Natural killer cell (primary cell): Measurements from ENCODE around the gene SLC30A2. TPM values are rescaled to one million over a fixed set of nuclear protein-coding genes. Genes with fewer than 3 reads are reported as not detected.

ENCODE experiments used
- ATAC-seq, 3 donors: fragments of 150-1000 bp in 2 of 3; fragments of 200-7000 bp in 1 of 3; cut with Tn5 transposase; 1 replicate in 1 of 3; 2 replicates in 2 of 3; pipeline ENCODE4 v1.10.0; 2021; ENCODE audit warnings: mild to moderate bottlenecking in 2 of 3, moderate library complexity in 2 of 3
- DNase-seq, 2 donors: peaks; one replicate each; pipeline versions ENCODE4 v3.0.0 to v3.0.0-alpha.2; 2013 to 2021; ENCODE audit warnings: mixed read lengths in 1 of 2
- H3K27ac ChIP-seq: one replicate; pipeline ENCODE4 v1.5.1; 2013; ENCODE audit warnings: mild to moderate bottlenecking, low read length
- H3K27me3 ChIP-seq: one replicate; pipeline ENCODE4 v1.6.1; 2013; ENCODE audit warnings: low read length; ENCODE audit not compliant: control insufficient read depth, insufficient read depth
- H3K36me3 ChIP-seq: one replicate; pipeline ENCODE4 v1.6.1; 2013; ENCODE audit warnings: low read length; ENCODE audit not compliant: control insufficient read depth, insufficient read depth
- H3K4me1 ChIP-seq: one replicate; pipeline ENCODE4 v1.6.1; 2013; ENCODE audit warnings: low read length; ENCODE audit not compliant: control insufficient read depth, insufficient read depth
- H3K4me3 ChIP-seq: one replicate; pipeline ENCODE4 v1.5.1; 2013; ENCODE audit warnings: low read length
- H3K9me3 ChIP-seq: one replicate; pipeline ENCODE4 v1.6.1; 2013; ENCODE audit warnings: low read length; ENCODE audit not compliant: control insufficient read depth, insufficient read depth
- H3K27ac Mint-ChIP-seq, 2 donors: one replicate each; pipeline ENCODE4 v1.8.0; 2022; ENCODE audit warnings: mild to moderate bottlenecking in 2 of 2, mixed read lengths in 2 of 2, moderate library complexity in 1 of 2
- H3K27me3 Mint-ChIP-seq, 2 donors: one replicate each; pipeline ENCODE4 v1.8.0; 2022; ENCODE audit warnings: low read depth in 2 of 2, mixed read lengths in 2 of 2
- H3K36me3 Mint-ChIP-seq: one replicate; pipeline ENCODE4 v1.8.0; 2022; ENCODE audit warnings: mixed read lengths
- H3K4me1 Mint-ChIP-seq, 2 donors: one replicate each; pipeline ENCODE4 v1.8.0; 2022; ENCODE audit warnings: mixed read lengths in 2 of 2
- H3K4me3 Mint-ChIP-seq: one replicate; pipeline ENCODE4 v1.8.0; 2022; ENCODE audit warnings: mild to moderate bottlenecking, moderate library complexity, mixed read lengths
- H3K9me3 Mint-ChIP-seq, 2 donors: one replicate each; pipeline ENCODE4 v1.8.0; 2022; ENCODE audit warnings: mixed read lengths in 2 of 2
- WGBS: methylation state at CpG from one replicate; pipeline ENCODE4 v1.1.7; 2013; ENCODE audit warnings: missing lambda C conversion rate; ENCODE audit not compliant: insufficient coverage; 5-methylcytosine and 5-hydroxymethylcytosine counted together
- intact Hi-C: fragments of 100-400 bp; cut with micrococcal nuclease; formaldehyde crosslinking; loops from one replicate; pipeline ENCODE4 v1.14.2; 2022
- total RNA-seq, 4 donors: library from RNA; stranded (reverse); fragments of 120-200 nt in 1 of 4; gene quantifications; one replicate each; pipeline versions ENCODE4 v1.2.3 to v1.2.4, GENCODE V29; 2013 to 2022
- TF ChIP-seq, protein P1 (sequence below): fragments of 200-600 bp; IDR thresholded peaks from one replicate; pipeline ENCODE4 v1.8.0; 2022; ENCODE audit warnings: antibody characterized with exemption

The SLC30A2 gene
- total RNA-seq, 3 donors from 2014 or later (not counting 1 experiment from before 2014, with no cell fraction given) = not detected

GRCh38 chr1:26020941-26021646, 24.8 kb downstream of the SLC30A2 start:
- WGBS = 79% methylated on average over 6 of the region's 6 CpGs
- Histone ChIP-seq H3K27me3 (no peaks in the 10 kb centered on the region), H3K4me1 (peaks cover 6% of the 10 kb centered on the region), H3K36me3 (no peaks in the 10 kb centered on the region), H3K4me3 (no peak overlapping the region), H3K9me3 (no peaks in the 10 kb centered on the region), H3K27ac (no peak overlapping the region)
- no peaks in the 10 kb centered on the region for H3K36me3 Mint-ChIP-seq
- no peak overlapping the region for H3K27ac Mint-ChIP-seq
- ATAC-seq (no peak), DNase-seq (no peak)
- H3K4me3 Mint-ChIP-seq = no peak overlapping the region
- H3K4me1 Mint-ChIP-seq = peaks cover 5 to 8% of the 10 kb centered on the region in 2 donors
- intact Hi-C loops = no loop called here
- H3K27me3 Mint-ChIP-seq = peaks cover 0 to 10% of the 10 kb centered on the region in 2 donors
- TF ChIP-seq, protein P1, sequence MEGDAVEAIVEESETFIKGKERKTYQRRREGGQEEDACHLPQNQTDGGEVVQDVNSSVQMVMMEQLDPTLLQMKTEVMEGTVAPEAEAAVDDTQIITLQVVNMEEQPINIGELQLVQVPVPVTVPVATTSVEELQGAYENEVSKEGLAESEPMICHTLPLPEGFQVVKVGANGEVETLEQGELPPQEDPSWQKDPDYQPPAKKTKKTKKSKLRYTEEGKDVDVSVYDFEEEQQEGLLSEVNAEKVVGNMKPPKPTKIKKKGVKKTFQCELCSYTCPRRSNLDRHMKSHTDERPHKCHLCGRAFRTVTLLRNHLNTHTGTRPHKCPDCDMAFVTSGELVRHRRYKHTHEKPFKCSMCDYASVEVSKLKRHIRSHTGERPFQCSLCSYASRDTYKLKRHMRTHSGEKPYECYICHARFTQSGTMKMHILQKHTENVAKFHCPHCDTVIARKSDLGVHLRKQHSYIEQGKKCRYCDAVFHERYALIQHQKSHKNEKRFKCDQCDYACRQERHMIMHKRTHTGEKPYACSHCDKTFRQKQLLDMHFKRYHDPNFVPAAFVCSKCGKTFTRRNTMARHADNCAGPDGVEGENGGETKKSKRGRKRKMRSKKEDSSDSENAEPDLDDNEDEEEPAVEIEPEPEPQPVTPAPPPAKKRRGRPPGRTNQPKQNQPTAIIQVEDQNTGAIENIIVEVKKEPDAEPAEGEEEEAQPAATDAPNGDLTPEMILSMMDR = no peak
- no peaks in the 10 kb centered on the region for H3K9me3 Mint-ChIP-seq

- Mint-ChIP-seq H3K27me3 (peaks cover 0 to 10% of the 10 kb centered on the region in 2 donors), H3K27ac (no peak overlapping the region), H3K9me3 (no peaks in the 10 kb centered on the region), H3K4me1 (peaks cover 5 to 8% of the 10 kb centered on the region in 2 donors), H3K4me3 (no peak overlapping the region), H3K36me3 (no peaks in the 10 kb centered on the region)
- intact Hi-C loops = no loop called here
- Histone ChIP-seq H3K27ac (no peak overlapping the region), H3K27me3 (no peaks in the 10 kb centered on the region), H3K4me3 (no peak overlapping the region), H3K36me3 (no peaks in the 10 kb centered on the region), H3K9me3 (no peaks in the 10 kb centered on the region), H3K4me1 (peaks cover 6% of the 10 kb centered on the region)
- no peak for DNase-seq
- 89% methylated on average over 6 of the region's 6 CpGs for WGBS
- no peak for ATAC-seq
- TF ChIP-seq, protein P1 = no peak
These were observed 25.6 kb downstream of the SLC30A2 start for GRCh38 chr1:26020330-26020768.

- no peaks in the 10 kb centered on the region for H3K27me3 ChIP-seq
- TF ChIP-seq, protein P1 = no peak
- Mint-ChIP-seq H3K4me3 (no peak overlapping the region), H3K4me1 (peaks cover 5 to 8% of the 10 kb centered on the region in 2 donors), H3K27ac (no peak overlapping the region), H3K27me3 (peaks cover 0 to 10% of the 10 kb centered on the region in 2 donors), H3K36me3 (no peaks in the 10 kb centered on the region), H3K9me3 (no peaks in the 10 kb centered on the region)
- intact Hi-C loops = no loop called here
- DNase-seq (no peak), ATAC-seq (no peak)
- no peak overlapping the region for H3K27ac ChIP-seq
- H3K4me1 ChIP-seq = peaks cover 6% of the 10 kb centered on the region
- H3K9me3 ChIP-seq = no peaks in the 10 kb centered on the region
- H3K36me3 ChIP-seq = no peaks in the 10 kb centered on the region
- 61% methylated on average over 8 of the region's 8 CpGs for WGBS
- no peak overlapping the region for H3K4me3 ChIP-seq
These were observed 26.1 kb downstream of the SLC30A2 start for GRCh38 chr1:26019641-26020315.
